HAP-1 (cell line): ENCODE results near the gene EGFL7.

Experiments
- DNase-seq, 2 experiments: peaks; one replicate each; pipeline ENCODE4 v3.0.0-alpha.2; 2016 to 2020; ENCODE audit warnings: low spot score in 2 of 2
- H3K27me3 ChIP-seq: fragments of 250-450 bp; sonication (Bioruptor Pico); 2 replicates; pipeline ENCODE4 v1.5.1; 2020; ENCODE audit warnings: low read depth, mild to moderate bottlenecking, moderate library complexity
- H3K36me3 ChIP-seq: fragments of 250-450 bp; sonication (Bioruptor Pico); replicated peaks from 2 replicates; pipeline ENCODE4 v1.5.1; 2020; ENCODE audit warnings: mild to moderate bottlenecking
- H3K4me1 ChIP-seq: fragments of 250-450 bp; sonication (Bioruptor Pico); 2 replicates; pipeline ENCODE4 v1.5.1; 2020; ENCODE audit warnings: mild to moderate bottlenecking
- H3K4me3 ChIP-seq: fragments of 250-450 bp; sonication (Bioruptor Pico); 2 replicates; pipeline ENCODE4 v1.5.1; 2020; ENCODE audit warnings: mild to moderate bottlenecking, moderate library complexity
- H3K9me3 ChIP-seq: fragments of 250-450 bp; sonication (Bioruptor Pico); 2 replicates; pipeline ENCODE4 v1.5.1; 2020; ENCODE audit warnings: mild to moderate bottlenecking, moderate library complexity
- in situ Hi-C: fragments of 300-500 bp; cut with MboI; formaldehyde crosslinking; loops from 3 replicates; pipeline ENCODE4 v1.14.3; 2020; ENCODE audit warnings: low sequenced_read_pairs, inconsistent platforms, mixed read lengths

EGFL7 gene

DNA sequence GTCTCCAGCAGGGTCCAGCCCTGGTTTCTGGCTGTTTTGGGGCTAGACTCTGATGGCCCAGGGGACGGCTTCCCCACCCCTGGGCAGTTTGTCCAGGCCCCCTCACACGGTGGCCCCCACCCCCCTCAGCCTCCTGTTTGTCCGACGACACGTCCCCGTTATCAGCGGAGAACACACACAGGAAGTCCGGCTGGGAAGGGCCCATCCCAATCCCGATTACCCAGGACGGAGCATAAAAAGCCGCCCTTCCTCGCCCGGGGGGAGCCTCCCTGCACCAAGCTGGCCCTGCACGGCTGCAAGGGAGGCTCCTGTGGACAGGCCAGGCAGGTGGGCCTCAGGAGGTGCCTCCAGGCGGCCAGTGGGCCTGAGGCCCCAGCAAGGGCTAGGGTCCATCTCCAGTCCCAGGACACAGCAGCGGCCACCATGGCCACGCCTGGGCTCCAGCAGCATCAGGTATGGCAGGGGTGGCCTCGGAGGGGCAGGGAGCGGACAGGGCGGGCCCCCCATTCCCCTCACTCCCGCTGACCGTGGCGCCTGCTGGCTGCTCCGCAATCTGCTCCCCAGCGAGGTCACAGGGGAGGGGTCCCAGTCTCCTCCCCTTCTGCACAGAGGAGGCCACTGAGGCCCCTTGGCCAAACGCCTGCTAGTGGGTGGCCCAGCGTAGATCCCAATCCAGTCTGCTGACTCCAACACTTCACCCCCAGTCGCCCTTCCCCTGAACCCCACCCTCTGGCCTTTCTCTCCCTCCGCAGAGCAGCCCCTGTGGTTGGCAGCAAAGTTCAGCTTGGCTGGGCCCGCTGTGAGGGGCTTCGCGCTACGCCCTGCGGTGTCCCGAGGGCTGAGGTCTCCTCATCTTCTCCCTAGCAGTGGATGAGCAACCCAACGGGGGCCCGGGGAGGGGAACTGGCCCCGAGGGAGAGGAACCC lies at the start of gene EGFL7:
Gene EGFL7 (plus strand): TSS at position 261 of the 926 bp plus-strand sequence. CDS start 5,367 bp downstream, outside the sequence.
- Histone ChIP-seq H3K27me3 (peaks cover 30% of the 10 kb centered on the region), H3K4me3 (no peak within 1 kb of the TSS), H3K9me3 (no peaks in the 10 kb centered on the region), H3K4me1 (no peaks in the 10 kb centered on the region), H3K36me3 (no peaks in the 10 kb centered on the region)
- no peak for DNase-seq
- in situ Hi-C loops = no loop called here

DNA sequence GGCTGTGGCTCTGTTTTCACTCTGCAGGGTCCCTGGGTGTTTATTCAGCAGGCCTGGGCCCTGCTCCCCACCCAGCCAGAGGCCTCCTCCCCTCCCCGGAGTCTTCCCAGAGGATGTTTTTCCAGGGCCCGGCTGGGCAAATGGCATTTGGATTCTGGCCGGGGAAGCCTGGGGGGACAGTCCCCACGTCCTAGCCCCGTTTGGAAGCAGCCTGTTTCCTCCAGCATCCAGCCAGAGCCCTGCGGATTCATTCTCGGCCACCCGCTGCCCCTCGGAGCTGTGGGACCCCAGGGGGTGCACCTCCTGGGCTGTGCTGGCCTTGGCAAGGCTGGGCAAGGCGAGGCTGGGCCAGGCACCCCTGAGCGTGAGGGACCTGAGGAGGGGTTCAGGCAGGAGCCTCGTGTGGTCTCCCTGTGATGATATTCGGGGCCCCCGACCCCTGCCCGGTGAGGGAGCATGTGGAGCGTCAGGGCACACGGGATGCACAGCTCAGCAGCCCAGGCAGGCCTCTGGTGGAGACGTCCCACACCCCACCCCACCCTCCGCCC lies 48.8 kb upstream of the EGFL7 start:
- Histone ChIP-seq H3K4me3 (no peak overlapping the region), H3K9me3 (no peaks in the 10 kb centered on the region), H3K36me3 (no peaks in the 10 kb centered on the region), H3K4me1 (no peaks in the 10 kb centered on the region), H3K27me3 (no peaks in the 10 kb centered on the region)
- DNase-seq = no peak
- in situ Hi-C loops = no loop called here

DNA sequence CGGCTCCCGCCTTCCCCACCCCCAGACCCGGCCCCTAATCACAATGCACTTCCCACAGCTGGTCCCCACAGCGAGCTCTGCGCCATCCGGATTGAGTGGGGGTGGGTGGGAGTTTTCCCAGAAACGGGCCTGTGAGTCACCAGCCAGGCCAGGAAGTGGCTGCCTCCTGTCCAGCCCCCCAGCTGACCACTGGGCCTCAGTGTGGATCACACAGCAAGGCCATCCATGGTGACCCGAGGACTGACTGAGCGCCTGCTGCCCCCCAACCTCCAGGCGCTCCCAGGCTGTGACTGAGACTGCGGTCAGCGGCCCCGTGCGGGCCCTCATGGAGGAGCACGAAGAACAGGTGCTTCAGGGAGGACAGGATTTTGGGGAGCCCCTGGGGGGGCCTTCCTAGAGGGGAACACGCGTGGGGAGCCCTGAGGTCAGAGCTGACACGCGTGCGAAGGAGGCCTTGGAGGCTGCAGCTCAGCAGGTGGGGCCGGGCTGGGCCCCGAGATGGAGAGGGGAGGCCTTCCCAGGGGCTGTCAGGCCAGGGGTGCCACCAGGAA lies 48.3 kb upstream of the EGFL7 start:
- no peaks in the 10 kb centered on the region for H3K4me1 ChIP-seq
- DNase-seq = no peak
- in situ Hi-C loops = no loop called here
- no peak overlapping the region for H3K4me3 ChIP-seq
- no peaks in the 10 kb centered on the region for H3K27me3 ChIP-seq
- H3K9me3 ChIP-seq = no peaks in the 10 kb centered on the region
- no peaks in the 10 kb centered on the region for H3K36me3 ChIP-seq

DNA sequence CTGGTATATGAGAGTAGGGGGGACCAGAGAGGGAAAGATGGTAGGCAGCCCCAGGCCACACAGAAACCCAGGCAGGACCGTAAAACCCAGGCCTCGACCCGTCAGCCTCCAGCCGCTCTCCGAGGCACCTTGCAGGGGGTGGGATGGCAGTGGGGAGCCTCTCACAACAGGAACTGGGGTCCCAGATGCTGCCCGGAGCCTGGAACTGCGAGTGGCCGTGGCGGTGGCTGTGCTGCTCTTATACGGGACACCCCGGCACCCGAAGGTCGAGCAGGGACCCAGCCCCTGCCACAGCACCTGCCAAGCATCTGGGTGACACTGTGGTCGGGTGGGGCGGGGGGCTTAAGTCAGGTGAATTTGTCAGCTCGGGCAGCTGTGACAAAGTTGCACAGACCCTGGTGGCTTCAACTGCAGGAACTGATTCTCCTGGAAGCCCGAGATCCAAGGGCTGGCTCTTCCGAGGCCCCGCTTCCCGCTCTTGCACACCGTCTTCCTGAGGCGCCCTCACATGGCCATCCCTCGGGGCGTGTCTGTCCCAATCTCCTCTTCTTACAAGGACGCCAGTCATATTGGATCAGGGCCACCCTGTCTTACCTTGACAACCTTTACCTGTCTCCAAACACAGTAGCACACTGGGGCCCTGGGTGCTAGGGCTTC lies 47.6 kb upstream of the EGFL7 start:
- no peak overlapping the region for H3K4me3 ChIP-seq
- in situ Hi-C loops = no loop called here
- H3K4me1 ChIP-seq = no peaks in the 10 kb centered on the region
- no peaks in the 10 kb centered on the region for H3K9me3 ChIP-seq
- peak in 1 of 2 experiments; percentile 29 for DNase-seq
- H3K27me3 ChIP-seq = no peaks in the 10 kb centered on the region
- no peaks in the 10 kb centered on the region for H3K36me3 ChIP-seq

DNA sequence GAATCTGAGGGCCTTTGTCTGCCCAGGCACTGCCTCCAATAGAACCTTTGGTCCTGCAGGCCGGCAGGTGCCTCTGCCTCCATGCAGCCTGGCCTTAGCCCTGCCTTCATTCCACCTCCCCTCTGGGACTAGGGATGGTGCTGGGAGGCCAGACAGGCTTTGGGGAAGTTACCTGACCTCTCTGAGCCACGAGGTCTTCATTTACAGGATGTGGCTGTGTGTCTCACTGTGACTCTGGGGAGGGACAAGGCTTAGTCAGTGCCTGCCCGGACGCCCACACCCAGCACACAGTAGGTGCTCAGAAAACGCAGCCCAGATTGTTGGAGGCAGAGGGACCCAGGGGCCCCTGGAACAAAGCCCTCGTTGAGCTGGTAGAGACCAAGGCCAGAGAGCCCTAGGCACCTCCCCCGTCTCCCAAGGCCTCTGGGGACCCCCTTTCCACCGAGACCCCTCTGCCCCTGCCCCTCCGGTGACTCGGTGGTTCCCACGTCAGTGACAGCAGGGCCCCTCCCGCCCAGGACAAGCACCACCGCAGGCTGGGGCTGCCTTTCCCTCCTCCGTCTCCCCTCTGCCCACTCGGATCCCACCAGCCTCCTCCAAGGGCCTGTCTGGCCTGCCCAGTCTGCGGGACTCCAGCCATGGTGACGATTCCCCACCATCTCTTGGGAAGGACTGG lies 46.9 kb upstream of the EGFL7 start:
- no peaks in the 10 kb centered on the region for H3K4me1 ChIP-seq
- in situ Hi-C loops = no loop called here
- no peak for DNase-seq

DNA sequence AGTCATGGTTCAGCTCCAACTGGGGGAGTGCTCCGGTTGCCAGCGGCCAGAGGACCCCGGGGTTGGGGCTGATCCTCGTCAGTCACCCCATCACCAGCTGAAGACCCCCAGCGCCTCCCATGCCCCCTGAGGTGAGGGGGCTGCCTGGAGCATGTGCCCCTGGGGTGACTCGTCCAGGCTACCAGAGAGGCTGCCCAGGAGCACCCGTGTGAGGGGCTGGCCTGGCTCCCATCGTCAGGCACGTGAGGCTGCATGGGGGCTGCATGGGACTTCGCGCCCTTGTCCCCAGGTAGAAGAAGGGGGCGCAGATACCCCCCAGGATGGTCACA lies 46.4 kb upstream of the EGFL7 start:
- H3K36me3 ChIP-seq = no peaks in the 10 kb centered on the region
- no peak overlapping the region for H3K4me3 ChIP-seq
- no peaks in the 10 kb centered on the region for H3K27me3 ChIP-seq
- no peak for DNase-seq
- no peaks in the 10 kb centered on the region for H3K9me3 ChIP-seq
- H3K4me1 ChIP-seq = no peaks in the 10 kb centered on the region
- in situ Hi-C loops = no loop called here

More for the DNA sequence above, 46.9 kb upstream of the EGFL7 start:
- no peaks in the 10 kb centered on the region for H3K9me3 ChIP-seq
- H3K4me3 ChIP-seq = no peak overlapping the region
- no peaks in the 10 kb centered on the region for H3K36me3 ChIP-seq
- no peaks in the 10 kb centered on the region for H3K27me3 ChIP-seq

DNA sequence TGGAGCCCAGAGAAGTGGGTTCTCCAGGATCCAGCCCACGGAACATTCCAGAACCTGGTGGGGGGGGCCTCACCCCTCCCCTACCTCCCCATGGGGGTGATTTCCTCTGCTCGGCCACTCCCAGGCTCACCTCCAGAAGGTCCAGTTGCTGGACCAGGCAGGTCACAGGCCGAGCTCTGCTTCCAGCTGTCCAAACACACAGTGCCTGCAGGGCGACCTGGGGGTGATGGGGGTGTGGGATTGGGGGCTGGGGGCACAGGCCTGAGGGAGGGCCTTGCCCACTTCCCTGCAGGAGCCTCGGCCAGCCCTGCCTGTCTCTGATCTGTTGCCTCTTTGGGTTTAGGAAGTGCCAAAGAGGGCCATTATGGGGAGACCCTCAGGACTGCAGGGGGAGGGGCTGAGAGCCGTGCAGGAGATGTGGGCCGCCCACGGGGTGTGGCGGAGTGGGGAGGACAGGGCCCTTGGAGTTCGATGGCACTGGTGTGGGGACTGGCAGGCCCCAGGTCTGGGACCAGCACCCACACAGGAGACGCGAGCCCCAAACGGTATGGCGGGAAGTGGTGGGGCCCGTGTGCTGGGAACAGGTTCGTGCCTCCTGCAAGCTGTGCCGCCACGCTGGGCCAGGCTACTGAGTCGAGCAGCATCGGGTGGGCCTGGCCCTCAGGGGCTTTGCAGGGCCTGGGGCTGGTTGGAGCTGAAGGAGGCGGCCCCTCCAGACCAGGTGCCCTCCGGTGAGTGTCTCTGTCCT lies 45.6 kb upstream of the EGFL7 start:
- no peaks in the 10 kb centered on the region for H3K36me3 ChIP-seq
- no peaks in the 10 kb centered on the region for H3K27me3 ChIP-seq
- H3K9me3 ChIP-seq = no peaks in the 10 kb centered on the region
- DNase-seq = no peak
- no peaks in the 10 kb centered on the region for H3K4me1 ChIP-seq
- no peak overlapping the region for H3K4me3 ChIP-seq
- in situ Hi-C loops = no loop called here

DNA sequence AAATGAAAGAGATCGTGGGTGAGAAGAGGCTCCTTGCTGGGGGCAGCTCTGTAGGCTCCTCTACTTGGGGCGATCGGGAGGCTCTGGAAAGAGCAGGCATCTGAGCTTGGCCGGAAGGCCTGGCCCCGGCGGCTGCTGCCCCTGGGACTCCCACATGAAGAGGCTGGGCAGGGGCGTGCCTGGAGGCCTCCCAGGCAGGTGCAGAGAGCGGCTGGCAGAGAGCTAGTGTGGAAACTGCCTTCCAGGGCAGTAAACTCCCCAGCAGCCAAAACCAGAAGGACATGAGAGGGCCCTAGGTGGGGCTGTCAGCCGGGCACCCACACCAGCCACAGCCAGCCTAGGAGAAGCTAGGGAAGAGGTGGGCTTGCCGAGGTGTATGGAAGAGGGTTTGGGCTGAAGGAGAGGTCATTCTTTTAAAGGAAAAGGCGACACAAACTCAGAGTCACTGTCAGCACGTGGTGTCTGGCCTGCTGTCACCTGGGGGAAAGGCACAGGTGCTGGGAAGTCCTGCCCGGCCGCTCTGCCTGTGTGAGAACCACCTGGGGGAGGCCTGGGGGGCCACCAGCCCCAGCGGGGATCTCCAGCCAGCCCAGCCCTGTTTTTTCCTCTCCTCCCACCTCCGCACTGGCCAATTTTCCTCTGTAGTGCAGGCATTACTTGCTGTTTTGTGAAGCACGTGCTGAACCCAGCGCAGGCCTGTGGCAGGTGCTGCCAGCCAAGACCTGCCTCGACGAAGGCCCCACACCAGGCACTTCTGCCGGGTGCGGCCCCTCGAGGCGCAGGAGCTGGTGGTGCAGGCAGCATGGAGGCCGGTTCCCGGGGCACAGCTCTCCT lies 44.8 kb upstream of the EGFL7 start:
- Histone ChIP-seq H3K4me3 (no peak overlapping the region), H3K36me3 (no peaks in the 10 kb centered on the region), H3K9me3 (no peaks in the 10 kb centered on the region), H3K4me1 (no peaks in the 10 kb centered on the region), H3K27me3 (no peaks in the 10 kb centered on the region)
- in situ Hi-C loops = no loop called here
- no peak for DNase-seq

GRCh38 chr9:136618580-136619547 lies 43.9 kb upstream of the EGFL7 start:
- in situ Hi-C loops = no loop called here
- H3K27me3 ChIP-seq = no peaks in the 10 kb centered on the region

DNA sequence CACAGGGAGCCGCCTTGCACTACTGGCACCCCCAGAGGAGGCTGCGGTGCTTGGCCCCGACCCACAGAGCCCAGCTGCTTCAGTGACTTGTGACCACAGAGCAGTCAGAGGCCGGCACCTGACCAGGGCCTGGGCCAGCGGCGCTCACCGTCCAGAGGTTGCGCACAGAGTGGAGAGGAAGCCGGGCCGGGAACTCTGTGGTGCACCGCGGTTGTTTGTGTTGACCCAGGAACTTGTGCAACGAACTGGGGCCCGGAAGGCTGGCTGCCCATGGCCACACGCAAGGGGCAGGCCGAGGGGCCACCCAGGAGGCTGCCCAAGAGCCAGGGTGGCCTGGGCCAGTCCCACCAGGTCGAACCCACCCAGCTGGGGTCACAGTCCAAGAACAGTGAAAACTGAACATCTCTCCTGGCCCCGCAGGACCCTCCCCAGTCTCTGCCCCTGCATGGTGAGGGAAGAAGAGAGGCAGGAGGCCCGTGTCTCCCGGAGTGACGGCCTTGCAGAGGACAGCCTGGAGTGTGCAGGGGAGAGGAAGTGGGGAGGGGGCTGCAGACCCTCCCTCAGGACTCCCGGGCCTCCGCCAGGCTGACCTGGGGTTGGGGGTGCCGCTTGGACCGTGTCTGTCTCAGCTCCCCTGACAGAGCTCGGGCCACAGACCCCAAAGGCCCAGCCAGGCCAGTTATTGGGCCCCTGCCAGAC lies 42.8 kb upstream of the EGFL7 start:
- in situ Hi-C loops = no loop called here
- Histone ChIP-seq H3K9me3 (no peaks in the 10 kb centered on the region), H3K4me1 (no peaks in the 10 kb centered on the region), H3K27me3 (no peaks in the 10 kb centered on the region), H3K4me3 (no peak overlapping the region), H3K36me3 (no peaks in the 10 kb centered on the region)
- DNase-seq = no peak

More at GRCh38 chr9:136618580-136619547, 43.9 kb upstream of the EGFL7 start:
- H3K4me1 ChIP-seq = no peaks in the 10 kb centered on the region
- no peak overlapping the region for H3K4me3 ChIP-seq
- no peaks in the 10 kb centered on the region for H3K36me3 ChIP-seq
- DNase-seq = no peak
- H3K9me3 ChIP-seq = no peaks in the 10 kb centered on the region

GRCh38 chr9:136620441-136621018 lies 42.2 kb upstream of the EGFL7 start:
- no peaks in the 10 kb centered on the region for H3K27me3 ChIP-seq
- H3K4me1 ChIP-seq = no peaks in the 10 kb centered on the region
- no peaks in the 10 kb centered on the region for H3K9me3 ChIP-seq
- DNase-seq = no peak
- H3K36me3 ChIP-seq = no peaks in the 10 kb centered on the region
- in situ Hi-C loops = no loop called here
- H3K4me3 ChIP-seq = no peak overlapping the region
